Measurements from ENCODE around the gene UPK3A. TPM values are rescaled to one million over a fixed set of nuclear protein-coding genes. Genes with fewer than 3 reads are reported as not detected.

The UPK3A gene
- polyA plus RNA-seq, 1 donor from 2014 or later = not detected

GRCh38 chr22:45303181-45303580 is 18.4 kb downstream of the UPK3A start:
- Histone ChIP-seq H3K9ac (ENCODE audit: low read length) (no peak overlapping the region), H3K79me2 (replicated peaks; ENCODE audit: insufficient read depth, low read length) (no peaks in the 10 kb centered on the region), H2AFZ (ENCODE audit: low read depth, low read length) (no peak overlapping the region), H3F3A (ENCODE audit: insufficient read depth, low read length, poor library complexity, severe bottlenecking) (no peaks in the 10 kb centered on the region), H3K4me2 (ENCODE audit: low read length) (no peak overlapping the region), H3K4me3 (ENCODE audit: low read length) (no peak overlapping the region), H3K27me3 (ENCODE audit: insufficient read depth, low read depth, low read length) (no peaks in the 10 kb centered on the region), H3K9me2 (ENCODE audit: insufficient read depth, low read length) (no peaks in the 10 kb centered on the region), H4K20me1 (ENCODE audit: insufficient read depth) (no peaks in the 10 kb centered on the region), H3K27ac (ENCODE audit: low read length) (no peak overlapping the region), H3K36me3 (ENCODE audit: insufficient read depth, low read length) (no peaks in the 10 kb centered on the region), H3K9me3 (ENCODE audit: low read length) (no peaks in the 10 kb centered on the region)
- TF ChIP-seq TAF1 (IDR thresholded peaks at IDR 0.05; ENCODE audit: low read depth) = no peak
- TF ChIP-seq EZH2 (IDR thresholded peaks at IDR 0.05; ENCODE audit: borderline replicate concordance, insufficient read depth, low read length, poor library complexity, severe bottlenecking) = no peak
- no peak for TF ChIP-seq EP300 (conservative IDR thresholded peaks at IDR 0.05; ENCODE audit: poor library complexity, severe bottlenecking)
- no peak for TF ChIP-seq POLR2AphosphoS5 (IDR thresholded peaks at IDR 0.05)
- no peak for TF ChIP-seq REST (IDR thresholded peaks at IDR 0.05; ENCODE audit: borderline replicate concordance)
- no peak for TF ChIP-seq RAD21 (conservative IDR thresholded peaks at IDR 0.05)
- TF ChIP-seq SMC3 (conservative IDR thresholded peaks at IDR 0.05; ENCODE audit: poor library complexity) = no peak
- no peak for TF ChIP-seq MXI1 (conservative IDR thresholded peaks at IDR 0.05; ENCODE audit: poor library complexity, severe bottlenecking)
- TF ChIP-seq CTCF (IDR thresholded peaks at IDR 0.05; ENCODE audit: poor library complexity, severe bottlenecking) = no peak

GRCh38 chr22:45304971-45305370 is 20.2 kb downstream of the UPK3A start:
- H3K36me3 ChIP-seq (ENCODE audit: insufficient read depth, low read length) = no peaks in the 10 kb centered on the region
- no peak overlapping the region for H2AFZ ChIP-seq (ENCODE audit: low read depth, low read length)
- no peak overlapping the region for H3K27ac ChIP-seq (ENCODE audit: low read length)
- H3K79me2 ChIP-seq (replicated peaks; ENCODE audit: insufficient read depth, low read length) = no peaks in the 10 kb centered on the region
- no peak for TF ChIP-seq MXI1 (conservative IDR thresholded peaks at IDR 0.05; ENCODE audit: poor library complexity, severe bottlenecking)
- no peak for TF ChIP-seq EZH2 (IDR thresholded peaks at IDR 0.05; ENCODE audit: borderline replicate concordance, insufficient read depth, low read length, poor library complexity, severe bottlenecking)
- TF ChIP-seq REST (IDR thresholded peaks at IDR 0.05; ENCODE audit: borderline replicate concordance) = no peak
- no peak for TF ChIP-seq CTCF (IDR thresholded peaks at IDR 0.05; ENCODE audit: poor library complexity, severe bottlenecking)
- TF ChIP-seq EP300 (conservative IDR thresholded peaks at IDR 0.05; ENCODE audit: poor library complexity, severe bottlenecking) = no peak
- TF ChIP-seq RAD21 (conservative IDR thresholded peaks at IDR 0.05) = no peak
- no peaks in the 10 kb centered on the region for H3F3A ChIP-seq (ENCODE audit: insufficient read depth, low read length, poor library complexity, severe bottlenecking)
- H4K20me1 ChIP-seq (ENCODE audit: insufficient read depth) = no peaks in the 10 kb centered on the region
- H3K4me2 ChIP-seq (ENCODE audit: low read length) = no peak overlapping the region
- no peak overlapping the region for H3K4me3 ChIP-seq (ENCODE audit: low read length)
- H3K9me2 ChIP-seq (ENCODE audit: insufficient read depth, low read length) = no peaks in the 10 kb centered on the region
- H3K9me3 ChIP-seq (ENCODE audit: low read length) = no peaks in the 10 kb centered on the region
- no peak overlapping the region for H3K9ac ChIP-seq (ENCODE audit: low read length)
- no peaks in the 10 kb centered on the region for H3K27me3 ChIP-seq (ENCODE audit: insufficient read depth, low read depth, low read length)

All from neural cell (in vitro differentiated cells).